GM12872 (cell line): Measurements from ENCODE around the gene CNTN5.
A peak's percentile ranks its signal among the peaks of the same experiment; 100 is the strongest.

Experiments
- CTCF ChIP-seq: IDR thresholded peaks from 3 replicates; pipeline ENCODE4 v1.5.1; 2011; ENCODE audit warnings: low read depth, mild to moderate bottlenecking, low read length, moderate library complexity; ENCODE audit not compliant: insufficient read depth

The CNTN5 gene

GRCh38 chr11:99795999-99796398, 775.2 kb downstream of the CNTN5 start:
- TF ChIP-seq CTCF: no peak

- no peak for TF ChIP-seq CTCF
Measured at GRCh38 chr11:99803501-99803900, 782.8 kb downstream of the CNTN5 start.

GRCh38 chr11:99812516-99812915, 791.8 kb downstream of the CNTN5 start:
- no peak for TF ChIP-seq CTCF

DNA sequence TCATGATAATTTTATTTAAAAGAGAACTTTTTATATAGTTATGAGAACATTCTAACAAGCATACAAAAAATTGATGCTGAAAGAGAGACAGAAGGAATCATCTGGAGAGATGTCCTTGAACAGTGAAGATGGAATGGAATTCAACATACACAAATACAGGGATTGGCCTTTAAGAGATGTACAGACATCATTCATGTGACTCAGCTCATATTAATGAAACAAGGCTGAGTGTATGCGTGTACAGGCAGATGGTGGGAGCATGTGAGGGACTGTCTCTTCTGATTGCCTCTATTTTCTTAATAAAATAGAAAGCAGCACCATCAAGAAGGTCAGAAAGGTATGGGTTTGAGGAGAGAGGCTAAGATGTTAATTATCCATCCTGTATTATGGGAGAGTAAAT, 793.3 kb downstream of the CNTN5 start:
- no peak for TF ChIP-seq CTCF

- TF ChIP-seq CTCF: 0 out of 3 replicates have a peak, but pooled peaks have one; percentile 19
Measured at GRCh38 chr11:99814738-99815137, 794.0 kb downstream of the CNTN5 start.

DNA sequence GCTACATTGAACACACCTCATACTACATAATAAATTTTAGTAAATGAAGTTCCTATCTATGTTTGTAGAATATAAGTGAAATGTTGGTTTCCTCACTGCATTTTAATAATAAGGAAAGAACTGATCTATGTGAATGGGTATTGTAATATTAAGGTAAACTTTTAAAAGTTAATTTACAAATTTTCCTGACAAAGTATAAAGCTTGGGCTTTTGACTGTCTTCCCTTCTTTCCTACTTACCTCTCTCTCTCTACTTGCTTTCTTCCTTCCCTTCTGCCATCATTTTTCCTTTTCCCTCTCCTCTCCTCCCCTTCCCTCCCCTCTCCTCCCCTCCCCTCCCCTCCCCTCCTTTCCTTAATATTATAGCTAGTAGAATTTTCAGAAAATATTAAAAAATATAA, 798.2 kb downstream of the CNTN5 start:
- no peak for TF ChIP-seq CTCF

DNA sequence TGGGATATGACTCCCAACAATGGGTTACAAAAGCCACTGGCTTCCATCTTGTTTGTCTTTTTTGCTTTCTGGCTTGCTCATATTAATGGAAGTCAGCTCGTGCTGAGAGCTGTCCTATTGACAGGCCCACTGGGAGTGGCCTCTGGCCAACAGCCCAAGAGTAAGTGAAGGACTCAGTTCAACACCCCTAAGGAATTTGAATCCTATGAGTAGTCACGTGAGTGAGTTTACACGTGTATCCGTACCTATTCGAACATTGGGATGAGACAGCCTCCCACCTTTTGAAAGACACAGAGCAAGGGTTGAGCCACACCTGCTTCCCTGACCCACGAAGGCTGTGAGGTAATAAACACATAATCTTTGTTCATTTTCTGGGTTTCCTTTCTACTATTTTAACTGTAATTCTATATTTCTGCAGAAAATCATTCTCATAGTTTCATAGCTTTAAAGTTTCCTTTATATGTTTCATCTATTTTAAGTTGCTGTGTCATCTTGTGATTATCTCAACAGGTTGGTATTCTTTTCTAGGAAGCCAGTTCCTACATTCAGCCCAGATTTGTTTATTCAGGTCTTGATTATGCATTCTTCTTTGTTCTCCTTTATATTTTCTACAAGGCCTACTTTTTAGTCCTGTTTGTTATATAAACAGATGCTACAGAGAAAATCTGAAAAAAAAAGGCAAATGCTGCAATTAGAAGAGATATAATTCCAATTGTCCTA, 802.3 kb downstream of the CNTN5 start:
- no peak for TF ChIP-seq CTCF
